SU-DHL-6 (cell line): ENCODE results near the gene ITPK1.

Source experiments
- H2AFZ ChIP-seq: fragments of 200-600 bp; sonication (generic); 2 replicates; pipeline ENCODE4 v1.6.1; 2014; ENCODE audit warnings: low read depth, mild to moderate bottlenecking, moderate library complexity, mixed read lengths, antibody characterized with exemption, low read length; ENCODE audit not compliant: severe bottlenecking
- H3F3A ChIP-seq: fragments of 200-600 bp; shearing (Covaris generic); 2 replicates; pipeline ENCODE4 v1.6.0; 2016; ENCODE audit warnings: antibody characterized with exemption, mild to moderate bottlenecking; ENCODE audit not compliant: insufficient read depth
- H3K27ac ChIP-seq: fragments of 200-600 bp; sonication (generic); 2 replicates; pipeline ENCODE4 v1.5.1; 2016; ENCODE audit warnings: low read depth, mild to moderate bottlenecking, low read length, moderate library complexity, mixed read lengths
- H3K27me3 ChIP-seq: fragments of 200-600 bp; sonication (generic), shearing (Covaris generic); 2 replicates; pipeline ENCODE4 v1.6.0; 2014; ENCODE audit warnings: mild to moderate bottlenecking, low read length
- H3K36me3 ChIP-seq: fragments of 200-600 bp; sonication (generic); 2 replicates; pipeline ENCODE4 v1.6.1; 2014; ENCODE audit warnings: mild to moderate bottlenecking, low read length, mixed read lengths
- H3K4me2 ChIP-seq: fragments of 300-600, 200-600 bp; shearing (Covaris generic), sonication (generic); 2 replicates; pipeline ENCODE4 v1.6.0; 2014; ENCODE audit warnings: low read length, low read depth, mild to moderate bottlenecking; ENCODE audit not compliant: poor library complexity, severe bottlenecking
- H3K4me3 ChIP-seq: fragments of 200-600 bp; sonication (generic); 2 replicates; pipeline ENCODE4 v1.5.1; 2014; ENCODE audit warnings: antibody characterized with exemption, low read length, mild to moderate bottlenecking, mixed read lengths; ENCODE audit not compliant: insufficient read depth, poor library complexity, severe bottlenecking
- H3K79me2 ChIP-seq: fragments of 200-600 bp; sonication (generic); 2 replicates; pipeline ENCODE4 v1.6.1; 2014; ENCODE audit warnings: mild to moderate bottlenecking, low read length, moderate library complexity; ENCODE audit not compliant: insufficient read depth
- H3K9ac ChIP-seq: fragments of 200-600 bp; sonication (generic); 2 replicates; pipeline ENCODE4 v1.7.0; 2014; ENCODE audit warnings: mild to moderate bottlenecking, low read length
- H3K9me2 ChIP-seq: fragments of 200-600 bp; sonication (generic); replicated peaks from 2 replicates; pipeline ENCODE4 v1.6.1; 2014; ENCODE audit warnings: low read length; ENCODE audit not compliant: insufficient read depth
- H3K9me3 ChIP-seq: fragments of 200-600 bp; sonication (generic); 2 replicates; pipeline ENCODE4 v1.6.1; 2014; ENCODE audit warnings: low read length, mixed read lengths; ENCODE audit not compliant: insufficient read depth
- H4K20me1 ChIP-seq: fragments of 200-600 bp; sonication (generic); 2 replicates; pipeline ENCODE4 v1.6.1; 2014; ENCODE audit warnings: low read depth, mild to moderate bottlenecking, antibody characterized with exemption, low read length, moderate library complexity, mixed read lengths
- EZH2phosphoT487 ChIP-seq: fragments of 200-600 bp; sonication (generic), shearing (Covaris generic); conservative IDR thresholded peaks from 2 replicates; pipeline ENCODE4 v1.6.1; 2018; ENCODE audit warnings: mild to moderate bottlenecking, antibody characterized with exemption, low read length, moderate library complexity, mixed read lengths
- TF ChIP-seq, protein P1 (sequence below): fragments of 200-600 bp; sonication (generic); IDR thresholded peaks from one replicate; pipeline ENCODE4 v1.5.1; 2017; ENCODE audit warnings: antibody characterized with exemption, mild to moderate bottlenecking, low read length, moderate library complexity; ENCODE audit not compliant: insufficient read depth, poor library complexity, severe bottlenecking

The ITPK1 gene

DNA sequence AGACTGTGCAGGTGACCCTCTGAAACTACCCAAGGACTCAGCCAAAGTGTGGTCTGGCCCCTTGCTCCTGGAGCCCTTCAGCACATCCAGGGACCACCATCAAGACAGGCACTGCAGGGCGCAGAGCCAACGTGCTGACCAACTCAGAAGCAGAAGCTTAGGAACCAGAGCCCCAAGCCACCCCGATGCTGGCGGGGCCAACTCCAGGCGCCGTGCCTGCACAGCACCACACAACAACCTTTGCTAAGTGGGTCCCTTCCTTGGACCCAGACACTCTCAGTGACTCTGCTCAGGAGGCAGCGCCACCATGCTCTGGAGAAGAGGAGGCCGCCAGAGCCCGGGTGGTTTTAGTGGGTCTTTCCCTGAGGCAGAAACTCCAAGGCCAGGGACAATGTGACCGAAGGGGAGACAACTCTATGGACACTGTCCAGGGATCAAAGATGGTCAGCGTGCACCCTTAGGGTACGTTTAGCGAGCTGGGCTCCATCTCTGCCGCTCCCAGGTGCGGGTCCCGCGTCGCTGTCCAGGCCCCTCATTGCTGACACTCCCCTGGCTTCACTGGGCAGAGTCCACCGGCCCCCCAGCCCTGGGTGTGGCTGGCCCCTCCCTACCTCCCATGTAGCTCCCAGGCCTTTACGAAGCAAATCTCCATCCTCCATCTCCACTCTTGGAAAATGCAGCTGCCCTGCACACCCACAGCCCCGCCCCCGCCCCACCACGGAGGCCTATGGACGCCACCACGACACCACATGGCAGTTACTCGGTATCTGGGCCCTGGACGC lies 176.6 kb downstream of the ITPK1 start:
- Histone ChIP-seq H3K9ac (no peak overlapping the region), H3K9me2 (no peaks in the 10 kb centered on the region), H3K27me3 (no peaks in the 10 kb centered on the region), H3K9me3 (no peaks in the 10 kb centered on the region), H3K27ac (no peak overlapping the region), H4K20me1 (no peaks in the 10 kb centered on the region), H3K36me3 (no peaks in the 10 kb centered on the region), H3F3A (no peaks in the 10 kb centered on the region), H3K4me2 (no peak overlapping the region), H3K79me2 (no peaks in the 10 kb centered on the region), H3K4me3 (no peak overlapping the region), H2AFZ (no peak overlapping the region)
- TF ChIP-seq, protein P1, sequence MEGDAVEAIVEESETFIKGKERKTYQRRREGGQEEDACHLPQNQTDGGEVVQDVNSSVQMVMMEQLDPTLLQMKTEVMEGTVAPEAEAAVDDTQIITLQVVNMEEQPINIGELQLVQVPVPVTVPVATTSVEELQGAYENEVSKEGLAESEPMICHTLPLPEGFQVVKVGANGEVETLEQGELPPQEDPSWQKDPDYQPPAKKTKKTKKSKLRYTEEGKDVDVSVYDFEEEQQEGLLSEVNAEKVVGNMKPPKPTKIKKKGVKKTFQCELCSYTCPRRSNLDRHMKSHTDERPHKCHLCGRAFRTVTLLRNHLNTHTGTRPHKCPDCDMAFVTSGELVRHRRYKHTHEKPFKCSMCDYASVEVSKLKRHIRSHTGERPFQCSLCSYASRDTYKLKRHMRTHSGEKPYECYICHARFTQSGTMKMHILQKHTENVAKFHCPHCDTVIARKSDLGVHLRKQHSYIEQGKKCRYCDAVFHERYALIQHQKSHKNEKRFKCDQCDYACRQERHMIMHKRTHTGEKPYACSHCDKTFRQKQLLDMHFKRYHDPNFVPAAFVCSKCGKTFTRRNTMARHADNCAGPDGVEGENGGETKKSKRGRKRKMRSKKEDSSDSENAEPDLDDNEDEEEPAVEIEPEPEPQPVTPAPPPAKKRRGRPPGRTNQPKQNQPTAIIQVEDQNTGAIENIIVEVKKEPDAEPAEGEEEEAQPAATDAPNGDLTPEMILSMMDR, result no peak
- no peak for TF ChIP-seq EZH2phosphoT487

DNA sequence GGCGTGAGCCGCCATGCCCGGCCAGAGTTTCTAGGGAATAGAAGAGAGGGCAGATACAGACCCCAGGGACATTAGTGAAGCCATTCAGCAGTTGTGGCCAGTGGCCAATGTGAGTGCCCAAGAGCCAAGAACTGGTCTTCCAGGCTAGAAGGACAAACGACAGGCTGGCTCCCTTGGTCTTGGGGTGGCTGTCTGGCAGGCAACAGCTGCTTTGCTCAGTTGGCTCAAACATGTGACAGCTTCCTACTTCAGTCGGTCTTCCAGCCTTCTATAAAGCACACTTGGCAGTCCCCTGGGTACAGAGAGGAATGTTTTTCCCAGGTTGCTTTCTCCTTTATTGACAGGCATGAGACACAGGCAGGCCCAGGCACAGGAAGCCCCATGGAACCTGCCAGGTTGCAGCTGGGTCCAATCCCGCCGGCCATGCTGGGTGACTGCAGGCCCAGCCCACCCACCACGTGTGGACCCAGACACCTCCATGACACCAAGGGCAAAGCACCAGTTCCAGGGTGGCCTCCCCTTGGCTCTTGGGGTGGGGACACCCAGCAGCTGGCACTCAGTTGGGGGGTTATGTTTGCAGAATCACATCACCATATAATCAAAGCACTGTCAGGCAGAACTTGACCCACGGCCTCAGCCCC lies 177.4 kb downstream of the ITPK1 start:
- no peak overlapping the region for H3K27ac ChIP-seq

DNA sequence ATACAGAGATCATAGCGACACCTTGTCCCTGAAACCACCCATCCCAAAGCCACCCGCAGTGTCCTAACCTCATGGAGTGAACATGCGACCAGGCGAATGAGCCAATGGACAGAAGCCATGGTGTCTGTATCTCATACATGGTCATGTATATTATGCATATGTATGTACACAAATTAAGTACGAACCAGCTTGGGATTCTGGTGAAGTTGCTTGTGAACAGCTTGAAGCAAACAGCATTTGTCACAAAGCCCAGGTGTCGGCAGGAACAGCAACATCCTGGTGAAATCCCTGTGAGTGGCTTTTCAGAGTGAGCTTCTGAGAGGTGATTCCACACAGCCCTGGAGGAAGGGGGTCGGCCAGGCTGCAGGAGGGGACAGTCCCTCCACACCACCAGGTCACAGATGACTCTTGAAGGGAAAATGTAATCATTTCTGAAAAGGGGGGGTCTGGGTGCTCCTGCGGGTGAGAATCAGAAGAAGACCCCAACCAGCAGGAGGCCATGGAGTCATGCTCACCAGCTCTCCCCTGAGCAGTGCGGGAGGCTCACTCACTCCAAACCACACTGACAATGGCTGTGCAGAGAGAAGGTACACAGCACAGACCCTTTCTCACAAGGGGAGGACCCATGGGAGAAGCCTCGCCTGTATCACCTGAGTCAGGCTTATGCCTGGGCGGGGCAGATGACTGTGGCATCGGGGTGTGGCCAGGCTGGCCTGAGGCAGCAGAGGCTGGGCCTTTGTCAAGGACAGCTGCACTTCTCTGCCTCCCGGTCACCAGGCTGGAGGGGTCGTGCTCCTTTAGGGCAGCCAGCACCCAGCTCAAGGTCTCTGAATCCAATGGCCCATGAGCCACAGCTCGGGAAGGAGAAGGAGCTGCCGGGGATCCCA lies 178.4 kb downstream of the ITPK1 start:
- no peaks in the 10 kb centered on the region for H3K27me3 ChIP-seq
- H3K4me2 ChIP-seq, result no peak overlapping the region
- no peak overlapping the region for H3K9ac ChIP-seq
- H3K27ac ChIP-seq, result no peak overlapping the region
- H3K9me3 ChIP-seq, result no peaks in the 10 kb centered on the region
- no peaks in the 10 kb centered on the region for H4K20me1 ChIP-seq
- TF ChIP-seq, protein P1, result no peak
- no peak for TF ChIP-seq EZH2phosphoT487
- no peaks in the 10 kb centered on the region for H3K36me3 ChIP-seq
- no peak overlapping the region for H2AFZ ChIP-seq
- H3K9me2 ChIP-seq, result no peaks in the 10 kb centered on the region
- H3K4me3 ChIP-seq, result no peak overlapping the region
- no peaks in the 10 kb centered on the region for H3K79me2 ChIP-seq
- H3F3A ChIP-seq, result no peaks in the 10 kb centered on the region

More for the DNA sequence above, 177.4 kb downstream of the ITPK1 start:
- no peaks in the 10 kb centered on the region for H3K9me3 ChIP-seq
- H3K36me3 ChIP-seq, result no peaks in the 10 kb centered on the region
- no peak overlapping the region for H3K9ac ChIP-seq
- no peaks in the 10 kb centered on the region for H3K27me3 ChIP-seq
- no peak overlapping the region for H2AFZ ChIP-seq
- no peak overlapping the region for H3K4me3 ChIP-seq
- H4K20me1 ChIP-seq, result no peaks in the 10 kb centered on the region
- H3K9me2 ChIP-seq, result no peaks in the 10 kb centered on the region
- H3K79me2 ChIP-seq, result no peaks in the 10 kb centered on the region
- no peak overlapping the region for H3K4me2 ChIP-seq
- TF ChIP-seq, protein P1, result no peak
- TF ChIP-seq EZH2phosphoT487, result no peak
- H3F3A ChIP-seq, result no peaks in the 10 kb centered on the region
